Fibroblast of skin of left quadriceps (primary cell): ENCODE measurements around the gene MARCKSL1.

ENCODE experiments used
- DNase-seq, 2 experiments: peaks; one replicate each; pipeline ENCODE4 v3.0.0-alpha.2; 2013; ENCODE audit warnings: low read depth in 2 of 2

Gene MARCKSL1

GRCh38 chr1:32352831-32353383 is 16.9 kb upstream of the MARCKSL1 start:
- DNase-seq: no peak

GRCh38 chr1:32352239-32352745 is 16.3 kb upstream of the MARCKSL1 start:
- no peak for DNase-seq

GRCh38 chr1:32351399-32352238 is 15.6 kb upstream of the MARCKSL1 start:
- DNase-seq: peak; percentile 87 to 88

GRCh38 chr1:32350785-32351398 is 14.9 kb upstream of the MARCKSL1 start:
- DNase-seq: peak in 1 of 2 experiments; percentile 37

GRCh38 chr1:32349211-32349708 is 13.2 kb upstream of the MARCKSL1 start:
- DNase-seq: no peak

- no peak for DNase-seq
These were observed 10.6 kb upstream of the MARCKSL1 start for GRCh38 chr1:32346532-32347157.

- DNase-seq: no peak
These were observed 9.3 kb upstream of the MARCKSL1 start for GRCh38 chr1:32345289-32345827.

GRCh38 chr1:32342704-32343103 is 6.7 kb upstream of the MARCKSL1 start:
- DNase-seq: no peak

GRCh38 chr1:32341971-32342370 is 5.9 kb upstream of the MARCKSL1 start:
- no peak for DNase-seq

- DNase-seq: no peak
These were observed 5.2 kb upstream of the MARCKSL1 start for GRCh38 chr1:32341186-32341757.

GRCh38 chr1:32339363-32339978 is 3.4 kb upstream of the MARCKSL1 start:
- DNase-seq: no peak

GRCh38 chr1:32338637-32339145 is 2.7 kb upstream of the MARCKSL1 start:
- DNase-seq: no peak

GRCh38 chr1:32337855-32338636 is 2.0 kb upstream of the MARCKSL1 start:
- no peak for DNase-seq

GRCh38 chr1:32336963-32337675 is 1.1 kb upstream of the MARCKSL1 start:
- no peak for DNase-seq

- no peak for DNase-seq
These were observed 529 bp upstream of the MARCKSL1 start for GRCh38 chr1:32336591-32336932.

- no peak for DNase-seq
These were observed 571 bp downstream of the MARCKSL1 start for GRCh38 chr1:32335535-32335789.

GRCh38 chr1:32334864-32335534 is 1.0 kb downstream of the MARCKSL1 start:
- DNase-seq: no peak

- DNase-seq: no peak
These were observed 1.7 kb downstream of the MARCKSL1 start for GRCh38 chr1:32334274-32334861.
